ENCODE results near the gene SQSTM1.

The SQSTM1 gene

DNA sequence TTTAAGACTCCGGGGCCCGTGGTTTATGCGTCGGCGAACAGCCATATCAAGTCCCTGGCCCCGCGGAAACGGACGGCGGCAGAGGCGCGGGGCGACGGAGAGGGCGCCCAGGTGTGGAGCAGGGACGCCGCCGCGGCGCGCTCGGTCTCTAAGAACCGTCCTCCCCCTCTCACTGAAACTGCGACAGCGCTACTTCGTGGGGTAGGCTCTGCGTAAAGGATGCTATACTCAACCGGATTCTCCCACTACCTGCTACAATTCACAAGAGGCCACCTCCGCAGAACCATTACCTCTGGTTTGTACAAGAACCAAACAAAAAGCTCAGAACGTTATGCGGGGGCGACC is 37.5 kb downstream of the SQSTM1 start:
- H3K4me3 ChIP-seq (ENCODE audit: low read depth, low read length) = peak overlapping the region; percentile 97
- TF ChIP-seq, protein P1, sequence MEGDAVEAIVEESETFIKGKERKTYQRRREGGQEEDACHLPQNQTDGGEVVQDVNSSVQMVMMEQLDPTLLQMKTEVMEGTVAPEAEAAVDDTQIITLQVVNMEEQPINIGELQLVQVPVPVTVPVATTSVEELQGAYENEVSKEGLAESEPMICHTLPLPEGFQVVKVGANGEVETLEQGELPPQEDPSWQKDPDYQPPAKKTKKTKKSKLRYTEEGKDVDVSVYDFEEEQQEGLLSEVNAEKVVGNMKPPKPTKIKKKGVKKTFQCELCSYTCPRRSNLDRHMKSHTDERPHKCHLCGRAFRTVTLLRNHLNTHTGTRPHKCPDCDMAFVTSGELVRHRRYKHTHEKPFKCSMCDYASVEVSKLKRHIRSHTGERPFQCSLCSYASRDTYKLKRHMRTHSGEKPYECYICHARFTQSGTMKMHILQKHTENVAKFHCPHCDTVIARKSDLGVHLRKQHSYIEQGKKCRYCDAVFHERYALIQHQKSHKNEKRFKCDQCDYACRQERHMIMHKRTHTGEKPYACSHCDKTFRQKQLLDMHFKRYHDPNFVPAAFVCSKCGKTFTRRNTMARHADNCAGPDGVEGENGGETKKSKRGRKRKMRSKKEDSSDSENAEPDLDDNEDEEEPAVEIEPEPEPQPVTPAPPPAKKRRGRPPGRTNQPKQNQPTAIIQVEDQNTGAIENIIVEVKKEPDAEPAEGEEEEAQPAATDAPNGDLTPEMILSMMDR (IDR thresholded peaks at IDR 0.05; ENCODE audit: insufficient read depth, low read depth, low read length, missing control alignments) = no peak
- peak; percentile 64 for DNase-seq (ENCODE audit: low read depth)

DNA sequence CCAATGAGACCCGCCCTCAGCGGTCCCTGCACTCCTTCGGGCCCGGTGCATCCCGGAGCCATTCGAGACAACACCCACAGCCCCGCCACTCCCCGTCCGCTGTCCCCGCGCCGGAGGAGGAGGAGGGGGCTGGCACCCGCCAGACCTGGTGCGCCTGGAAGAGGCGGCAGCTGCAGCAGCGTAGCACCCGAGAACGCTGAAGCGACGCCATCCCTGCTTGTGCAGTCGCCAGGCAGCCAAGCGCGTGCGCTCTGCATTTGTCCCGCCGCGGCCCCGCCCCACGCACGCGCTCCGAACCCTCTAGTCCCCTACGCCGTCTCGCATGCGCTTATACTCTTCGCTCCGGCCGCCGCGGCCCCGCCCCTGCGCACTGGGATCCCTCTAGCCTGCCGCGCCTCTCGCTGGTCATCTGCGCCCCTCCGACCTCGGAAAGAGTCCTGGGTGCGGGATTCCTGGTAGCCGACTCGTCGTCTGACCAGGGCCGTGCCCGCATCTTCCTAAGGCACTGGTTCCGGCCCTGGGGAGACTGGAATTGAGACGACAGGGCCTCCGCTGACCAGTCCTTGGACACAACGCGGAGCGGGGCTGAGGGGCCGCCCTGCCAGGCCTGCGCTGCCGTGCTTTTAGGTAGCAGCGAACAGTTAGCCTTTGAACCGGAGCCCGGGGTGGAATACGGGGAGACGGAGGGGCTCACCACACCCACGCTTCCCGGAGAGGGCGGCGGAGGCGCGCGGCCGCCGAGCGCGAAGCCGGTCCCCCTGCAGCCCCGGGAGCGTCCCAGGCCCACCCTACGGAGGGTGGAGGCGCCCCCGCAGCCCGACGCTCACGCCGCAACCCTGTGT is 38.1 kb downstream of the SQSTM1 start, which contains the start of gene MRNIP:
Gene MRNIP (minus strand): TSS at position 232 of the 842 bp plus-strand sequence. CDS start 21 bp downstream, at position 211.
- DNase-seq (ENCODE audit: low read depth) = peak; percentile 97
- TF ChIP-seq, protein P1 (IDR thresholded peaks at IDR 0.05; ENCODE audit: insufficient read depth, low read depth, low read length, missing control alignments) = peak; percentile 3
- peak within 1 kb of the TSS; percentile 97 for H3K4me3 ChIP-seq (ENCODE audit: low read depth, low read length)

DNA sequence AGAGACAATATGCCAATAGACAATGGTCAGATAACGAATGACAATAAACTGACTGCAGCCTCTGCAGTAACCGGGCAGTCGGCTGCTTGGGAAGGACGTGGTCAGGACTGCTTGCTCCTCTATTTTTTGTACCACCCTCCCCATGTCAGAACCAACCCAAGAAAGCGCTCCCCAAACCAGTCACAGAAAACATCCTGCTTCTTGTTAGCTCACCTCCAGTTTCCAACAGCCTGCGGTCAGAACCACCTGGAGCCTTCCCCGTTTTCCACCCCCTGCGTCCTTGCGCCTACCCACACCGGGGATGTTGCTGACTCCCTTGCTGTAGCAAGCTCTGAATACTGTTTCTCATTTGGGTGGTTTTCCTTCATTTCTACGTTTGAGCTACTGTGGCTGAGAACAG is 39.6 kb downstream of the SQSTM1 start:
- no peak overlapping the region for H3K4me3 ChIP-seq (ENCODE audit: low read depth, low read length)
- DNase-seq (ENCODE audit: low read depth) = no peak

DNA sequence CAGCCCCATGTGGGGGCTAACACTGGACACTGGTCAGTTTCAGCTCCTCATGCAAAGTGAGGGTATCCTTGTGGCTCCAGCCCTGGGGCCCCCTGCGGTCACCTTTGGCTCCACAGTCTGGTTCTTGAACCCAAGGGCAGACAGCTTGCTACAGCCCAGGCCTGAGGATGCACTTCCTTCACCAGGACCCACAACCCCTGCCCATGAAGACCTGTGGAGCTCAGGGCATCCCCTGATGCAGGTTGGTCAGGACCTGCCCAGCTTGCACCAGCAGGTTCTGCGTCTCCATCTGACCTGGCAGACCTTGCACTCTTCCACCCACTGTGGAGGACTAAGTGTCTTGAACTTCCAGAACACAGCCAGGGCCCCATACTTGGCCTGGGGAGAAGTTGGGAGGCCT is 41.6 kb downstream of the SQSTM1 start:
- TF ChIP-seq, protein P1 (IDR thresholded peaks at IDR 0.05; ENCODE audit: insufficient read depth, low read depth, low read length, missing control alignments) = no peak
- DNase-seq (ENCODE audit: low read depth) = no peak
- H3K4me3 ChIP-seq (ENCODE audit: low read depth, low read length) = no peak overlapping the region

More for the DNA sequence above, 39.6 kb downstream of the SQSTM1 start:
- TF ChIP-seq, protein P1 (IDR thresholded peaks at IDR 0.05; ENCODE audit: insufficient read depth, low read depth, low read length, missing control alignments) = no peak

DNA sequence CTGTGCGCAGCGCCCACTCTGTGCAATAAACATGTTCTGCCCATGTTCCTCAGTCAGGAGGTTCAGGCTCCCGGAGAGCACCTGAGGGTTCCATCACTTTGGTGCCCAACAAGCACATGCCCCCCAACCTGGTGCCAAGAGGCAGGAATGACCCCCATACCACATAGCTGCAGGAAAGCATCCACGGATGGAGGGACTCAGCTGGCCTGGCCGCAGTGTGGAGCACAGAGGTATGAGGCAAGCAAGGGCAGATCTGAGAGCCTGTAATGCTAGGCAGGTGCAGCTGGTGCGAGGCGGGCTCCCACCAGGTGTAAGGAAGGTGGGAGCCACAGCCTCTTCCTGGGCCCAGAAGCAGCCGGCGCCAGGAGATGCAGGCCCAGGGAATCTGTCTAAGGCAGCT is 42.2 kb downstream of the SQSTM1 start:
- H3K4me3 ChIP-seq (ENCODE audit: low read depth, low read length) = no peak overlapping the region
- TF ChIP-seq, protein P1 (IDR thresholded peaks at IDR 0.05; ENCODE audit: insufficient read depth, low read depth, low read length, missing control alignments) = no peak
- no peak for DNase-seq (ENCODE audit: low read depth)

DNA sequence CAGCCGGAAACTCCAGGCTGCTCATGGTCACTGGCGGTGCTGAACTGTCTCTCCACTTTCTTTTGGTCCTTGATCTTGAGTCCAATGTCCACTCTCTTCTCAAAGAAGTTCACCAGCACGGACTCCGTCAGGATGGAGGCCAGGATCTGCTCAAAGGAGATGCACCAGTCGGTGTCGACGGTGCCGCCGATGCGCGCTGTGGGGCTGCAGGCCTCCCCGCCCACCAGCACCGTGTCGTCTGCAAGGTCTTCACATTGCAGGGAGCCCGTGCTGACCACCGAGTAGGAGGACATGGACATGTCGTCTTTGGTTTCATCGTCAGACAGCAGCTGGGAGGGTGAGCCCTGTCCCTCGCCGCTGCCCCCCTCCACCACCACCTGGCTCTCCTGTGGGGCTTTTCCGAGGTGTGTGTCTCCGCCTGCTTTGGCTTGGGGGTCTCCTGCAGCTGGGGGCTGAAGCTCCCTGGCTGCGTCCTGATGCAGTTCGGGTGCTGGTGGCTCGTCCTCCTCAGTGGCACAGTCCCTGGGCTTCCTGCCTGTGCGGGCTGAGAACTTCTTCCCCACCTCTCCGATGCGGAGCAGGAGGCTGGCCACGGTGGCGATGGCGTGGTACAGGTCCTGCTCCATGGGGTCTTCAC is 42.9 kb downstream of the SQSTM1 start:
- TF ChIP-seq, protein P1 (IDR thresholded peaks at IDR 0.05; ENCODE audit: insufficient read depth, low read depth, low read length, missing control alignments) = no peak
- no peak overlapping the region for H3K4me3 ChIP-seq (ENCODE audit: low read depth, low read length)

More for the DNA sequence above, 42.9 kb downstream of the SQSTM1 start:
- no peak for DNase-seq (ENCODE audit: low read depth)

Data from GM12865 (cell line).